OCI-LY3 (cell line): ENCODE results near the gene SMYD3.

ENCODE experiments used
- EZH2phosphoT487 ChIP-seq: fragments of 200-600 bp; shearing (Covaris generic); IDR thresholded peaks from 2 replicates; pipeline ENCODE4 v1.6.1; 2018; ENCODE audit warnings: antibody characterized with exemption, mixed run types, low read depth
- TF ChIP-seq, protein P1 (sequence below): fragments of 200-600, 300-600 bp; sonication (generic); IDR thresholded peaks from 2 replicates; pipeline ENCODE4 v1.5.1; 2014; ENCODE audit warnings: antibody characterized with exemption, low read length, low read depth

DNA sequence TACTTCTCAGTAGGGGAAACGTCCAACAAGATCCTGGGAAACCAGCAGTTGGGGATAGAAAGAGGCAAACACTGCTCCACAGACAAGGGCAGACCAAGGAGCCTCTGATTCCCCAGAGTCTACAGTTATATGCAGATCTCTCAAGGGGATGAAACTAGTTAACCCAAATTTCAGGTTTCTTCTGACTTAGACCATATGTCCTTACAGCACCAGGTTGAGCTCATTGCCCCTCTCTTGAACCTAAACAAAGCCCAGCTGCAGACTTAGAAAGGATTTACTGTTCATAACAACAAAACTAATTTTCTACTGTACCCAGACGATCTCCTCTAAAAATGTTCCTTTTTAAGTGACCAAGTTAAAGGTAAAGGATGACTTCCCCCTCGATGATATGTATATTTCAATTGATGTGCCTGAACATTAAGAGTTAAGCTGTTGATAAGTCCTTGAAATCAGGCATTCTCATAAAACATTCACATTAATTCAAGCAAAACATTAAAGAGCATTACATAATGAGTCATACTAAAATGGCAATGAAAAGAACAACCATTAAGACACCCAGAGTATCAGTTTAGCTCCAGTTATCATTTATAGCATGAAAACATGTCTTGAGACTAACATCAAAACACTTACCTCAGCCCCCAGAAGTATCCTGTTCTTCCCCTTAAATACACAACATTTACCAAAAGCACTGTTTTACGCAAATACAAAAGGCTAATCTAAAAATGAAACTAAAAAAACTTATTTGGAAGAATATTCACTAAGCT lies 24.1 kb downstream of the SMYD3 start:
- TF ChIP-seq, protein P1, sequence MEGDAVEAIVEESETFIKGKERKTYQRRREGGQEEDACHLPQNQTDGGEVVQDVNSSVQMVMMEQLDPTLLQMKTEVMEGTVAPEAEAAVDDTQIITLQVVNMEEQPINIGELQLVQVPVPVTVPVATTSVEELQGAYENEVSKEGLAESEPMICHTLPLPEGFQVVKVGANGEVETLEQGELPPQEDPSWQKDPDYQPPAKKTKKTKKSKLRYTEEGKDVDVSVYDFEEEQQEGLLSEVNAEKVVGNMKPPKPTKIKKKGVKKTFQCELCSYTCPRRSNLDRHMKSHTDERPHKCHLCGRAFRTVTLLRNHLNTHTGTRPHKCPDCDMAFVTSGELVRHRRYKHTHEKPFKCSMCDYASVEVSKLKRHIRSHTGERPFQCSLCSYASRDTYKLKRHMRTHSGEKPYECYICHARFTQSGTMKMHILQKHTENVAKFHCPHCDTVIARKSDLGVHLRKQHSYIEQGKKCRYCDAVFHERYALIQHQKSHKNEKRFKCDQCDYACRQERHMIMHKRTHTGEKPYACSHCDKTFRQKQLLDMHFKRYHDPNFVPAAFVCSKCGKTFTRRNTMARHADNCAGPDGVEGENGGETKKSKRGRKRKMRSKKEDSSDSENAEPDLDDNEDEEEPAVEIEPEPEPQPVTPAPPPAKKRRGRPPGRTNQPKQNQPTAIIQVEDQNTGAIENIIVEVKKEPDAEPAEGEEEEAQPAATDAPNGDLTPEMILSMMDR, result no peak
- no peak for TF ChIP-seq EZH2phosphoT487
